ENCODE results near the gene ASB18. TPM values are rescaled to one million over a fixed set of nuclear protein-coding genes. Genes with fewer than 3 reads are reported as not detected.

Gene ASB18
- total and polyA plus RNA-seq, 2 of the 13 experiments (the other 11 are each of a cell fraction or from before 2014, with no cell fraction given): not detected

GRCh38 chr2:236262238-236262637, 2.0 kb downstream of the ASB18 start:
- H3K27ac ChIP-seq (ENCODE audit: extremely low read length, insufficient read depth, low read length): no peak overlapping the region
- no peak for FAIRE-seq
- H2AFZ ChIP-seq (ENCODE audit: low read length): no peak overlapping the region
- no peaks in the 10 kb centered on the region for H3K4me1 ChIP-seq (ENCODE audit: insufficient read depth, low read length)
- no peaks in the 10 kb centered on the region for H3K79me2 ChIP-seq (ENCODE audit: insufficient read depth, low read length)
- no TSS peak for BruUV-seq (replicated peaks)
- DNase-seq (ENCODE audit: low spot score): no peak
- H4K20me1 ChIP-seq (ENCODE audit: insufficient read depth, low read length): no peaks in the 10 kb centered on the region
- H3K4me3 ChIP-seq (replicated peaks in 1 of 3; ENCODE audit: insufficient read depth in 1 of 3, low read depth in 2 of 3, low read length in 3 of 3): no peak overlapping the region
- in situ Hi-C loops (cut with HindIII; ENCODE audit: extremely low pct_ligation_motif_present, low pct_unique_long_range_greater_than_20kb): no loop called here
- 3% methylated on average over 3 of the region's 7 CpGs for WGBS (ENCODE audit: low lambda C conversion rate)
- H3K27me3 ChIP-seq (ENCODE audit: control insufficient read depth in 1 of 2, insufficient read depth in 2 of 2, low read length in 2 of 2): peaks cover 11 to 80% of the 10 kb centered on the region in 2 experiments; a peak in 4 of 5 replicates
- intact Hi-C loops (cut with micrococcal nuclease; ENCODE audit: unreplicated experiment): no loop called here
- ChIA-PET CTCF (ENCODE audit: low intra/inter-chr PET ratio, low total read pairs) (no interaction called here), POLR2A (no interaction called here)
- H3K36me3 ChIP-seq (replicated peaks in 1 of 2; ENCODE audit: control insufficient read depth in 1 of 2, insufficient read depth in 2 of 2, low read length in 2 of 2): no peaks in the 10 kb centered on the region
- no peak overlapping the region for H3K4me2 ChIP-seq (ENCODE audit: low read depth, low read length)
- H3K9ac ChIP-seq (ENCODE audit: insufficient read depth, low read depth, low read length): no peak overlapping the region
- no peak for ATAC-seq
- TF ChIP-seq ZNF772 (CRISPR knock-in tag; IDR thresholded peaks at IDR 0.05) (no peak), NKX3-1 (CRISPR knock-in tag; IDR thresholded peaks at IDR 0.05) (no peak), ZBTB38 (CRISPR knock-in tag; IDR thresholded peaks at IDR 0.05) (no peak), ZNF558 (CRISPR knock-in tag; IDR thresholded peaks at IDR 0.05; ENCODE audit: borderline replicate concordance) (no peak), STAG1 (CRISPR knock-in tag; IDR thresholded peaks at IDR 0.05) (no peak), ZNF136 (CRISPR knock-in tag; IDR thresholded peaks at IDR 0.05; ENCODE audit: low read depth) (no peak), THAP8 (CRISPR knock-in tag; IDR thresholded peaks at IDR 0.05; ENCODE audit: borderline replicate concordance) (no peak), MNT (IDR thresholded peaks at IDR 0.05) (no peak)
- H3K9me3 ChIP-seq (ENCODE audit: low read length): no peaks in the 10 kb centered on the region
